NCI-H2196 treated with DMSO at 0.1 percent for 48 hours (cell line): Measurements from ENCODE around the gene GADD45G.
A peak's percentile ranks its signal among the peaks of the same experiment; 100 is the strongest.

Experiments
- DNase-seq: peaks from one replicate; lab custom pipeline; 2025; ENCODE audit not compliant: unreplicated experiment; lab: John Stamatoyannopoulos, UW

The GADD45G gene

GRCh38 chr9:89592213-89592815 is 12.5 kb upstream of the GADD45G start:
- no peak for DNase-seq

GRCh38 chr9:89592963-89593726 is 11.7 kb upstream of the GADD45G start:
- DNase-seq = no peak

DNA sequence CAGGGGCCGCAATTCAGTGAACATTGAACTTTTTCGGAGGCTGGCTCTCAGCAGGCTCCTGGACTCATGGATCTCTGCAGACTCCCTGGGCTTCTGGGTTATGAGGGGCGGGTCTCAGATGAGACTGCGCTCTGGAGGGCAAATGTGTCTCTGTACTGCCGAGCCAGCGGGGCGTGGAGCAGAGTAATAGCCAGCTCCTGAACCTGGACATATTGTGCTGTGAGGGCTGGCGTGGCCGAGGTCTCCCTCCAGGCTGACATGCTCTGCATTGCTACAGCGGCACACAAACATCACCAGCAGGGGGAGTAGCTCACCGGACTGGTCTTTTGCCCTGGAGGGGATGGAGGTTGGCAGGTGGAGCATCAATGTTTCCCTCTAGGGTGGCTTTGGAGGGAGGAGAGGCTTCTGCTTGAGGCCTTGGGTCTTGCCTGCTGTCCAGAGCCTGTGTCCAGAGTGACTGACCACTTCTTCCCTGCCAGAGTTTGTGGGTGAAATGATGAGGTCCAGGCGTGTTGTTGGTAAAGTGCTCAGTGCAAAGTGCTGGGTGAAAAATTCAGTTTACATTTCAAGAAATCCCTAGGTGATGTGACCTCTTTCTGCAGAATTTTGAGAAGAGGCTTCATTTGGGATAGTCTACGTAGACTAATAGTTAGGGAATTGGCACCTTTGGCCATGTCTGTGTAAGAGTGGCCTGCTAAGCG is 10.9 kb upstream of the GADD45G start:
- DNase-seq = no peak

DNA sequence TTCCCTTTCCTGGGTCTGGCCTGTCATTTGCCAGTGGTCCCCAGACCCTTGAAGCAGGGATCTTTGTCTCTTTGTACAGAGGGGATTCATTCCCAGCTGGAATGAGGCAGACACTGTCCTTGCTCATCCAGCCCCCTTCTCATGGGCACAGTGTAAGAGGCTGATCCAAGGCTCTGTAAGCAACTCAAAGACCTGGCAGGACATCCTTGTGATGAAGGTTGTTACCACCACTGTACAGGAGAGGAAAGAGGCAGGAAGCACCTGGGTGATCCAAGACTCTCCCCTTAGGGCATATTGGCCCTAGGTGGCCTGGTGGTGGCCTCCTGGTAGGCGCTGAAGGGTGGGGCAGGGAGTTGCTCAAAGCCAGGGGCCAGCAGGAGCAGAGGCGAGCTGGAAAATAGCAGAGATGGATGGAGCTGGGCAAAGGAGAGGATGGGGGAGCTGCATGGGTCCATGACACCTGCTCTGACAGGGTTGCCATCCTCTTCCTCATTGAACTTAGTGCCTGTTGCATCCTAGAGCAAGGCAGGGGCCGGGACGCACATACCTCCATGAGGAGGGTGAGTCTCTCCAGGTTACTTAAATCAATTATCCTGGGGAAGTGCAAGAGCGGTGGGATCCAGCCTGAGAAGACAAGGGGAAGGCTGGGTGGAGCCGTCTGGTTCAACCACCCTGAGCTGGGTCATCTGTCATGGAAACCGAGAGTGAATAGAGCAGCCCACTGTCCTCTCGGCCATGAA is 9.8 kb upstream of the GADD45G start:
- DNase-seq = no peak

DNA sequence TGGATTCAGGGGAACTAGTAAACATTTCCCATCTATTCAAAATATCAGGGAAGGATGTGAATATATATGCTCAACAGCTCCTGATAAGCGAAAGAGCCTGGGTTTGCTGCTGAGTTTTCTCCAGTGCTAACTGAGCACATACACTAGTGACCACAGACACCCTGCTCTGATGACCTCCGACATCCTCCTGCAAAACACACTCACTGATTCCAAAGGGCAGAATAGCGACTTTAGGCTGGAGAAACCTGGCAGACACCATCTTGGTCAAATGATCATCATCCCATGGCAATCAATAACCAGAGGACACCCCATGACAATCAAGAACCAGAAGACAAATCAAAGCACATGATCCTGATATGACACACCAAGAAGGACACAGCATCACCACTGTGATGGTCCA is 9.2 kb upstream of the GADD45G start:
- no peak for DNase-seq

DNA sequence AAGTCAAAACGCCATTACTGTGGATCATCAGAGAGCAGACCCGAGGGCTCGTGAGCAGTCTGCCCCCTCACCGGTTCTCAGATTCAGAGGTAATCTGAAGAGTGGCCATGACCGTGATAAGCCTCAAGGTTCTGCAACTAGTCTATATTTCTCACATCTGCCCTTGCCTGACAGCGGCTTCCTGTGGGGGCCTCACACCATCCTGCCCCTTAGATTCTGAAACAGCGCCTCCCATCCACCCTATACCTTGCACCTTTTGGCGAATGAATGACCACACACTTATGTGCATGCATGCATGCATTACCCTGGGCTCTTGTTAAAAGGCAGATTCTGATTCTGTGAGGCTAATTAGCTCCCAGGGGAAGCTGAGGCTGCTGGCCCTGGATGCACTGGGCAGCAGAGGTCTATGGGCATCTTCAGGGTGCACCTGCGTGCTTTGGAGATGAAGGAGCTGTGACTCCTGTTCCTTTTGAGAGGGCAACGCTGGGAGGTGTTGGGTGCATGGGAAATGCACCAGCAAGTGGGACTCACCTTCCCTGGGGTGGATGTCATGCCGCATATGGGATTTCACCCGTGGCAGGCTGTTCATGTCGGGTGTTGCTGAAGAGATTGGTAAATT is 7.8 kb upstream of the GADD45G start:
- no peak for DNase-seq

DNA sequence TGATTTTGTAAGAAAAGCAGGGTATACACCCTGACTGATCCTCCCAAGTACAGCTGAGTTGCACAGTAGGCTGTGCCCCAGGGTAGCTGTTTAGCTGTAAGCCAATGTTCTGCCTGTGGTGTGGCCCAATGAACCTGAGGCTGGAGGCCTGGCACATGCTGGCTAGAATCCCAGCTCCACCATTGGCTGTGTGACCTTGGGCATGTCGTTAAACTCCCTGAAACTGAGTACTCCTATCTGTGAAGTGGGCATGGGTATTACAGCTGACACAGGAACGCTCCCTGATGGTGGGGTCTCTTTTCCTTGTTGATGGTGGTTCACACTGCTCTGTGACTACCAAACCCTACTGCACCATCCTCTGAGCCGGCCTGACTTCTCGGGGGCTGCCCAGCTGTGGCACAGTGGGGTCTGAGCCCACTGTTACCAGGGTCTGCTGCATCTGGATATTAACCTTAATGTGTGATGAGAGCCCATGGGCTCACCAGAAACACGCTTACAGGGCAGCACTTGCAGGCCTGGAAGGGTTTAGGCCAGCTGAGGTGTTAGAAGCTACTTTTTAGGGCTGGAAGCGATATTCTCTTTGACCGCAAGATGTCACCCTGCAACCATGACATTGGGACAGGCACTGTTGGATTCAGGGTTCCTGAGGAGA is 7.0 kb upstream of the GADD45G start:
- DNase-seq = no peak

GRCh38 chr9:89598363-89598713 is 6.5 kb upstream of the GADD45G start:
- DNase-seq = no peak

- no peak for DNase-seq
These were observed 5.9 kb upstream of the GADD45G start for GRCh38 chr9:89598926-89599325.

DNA sequence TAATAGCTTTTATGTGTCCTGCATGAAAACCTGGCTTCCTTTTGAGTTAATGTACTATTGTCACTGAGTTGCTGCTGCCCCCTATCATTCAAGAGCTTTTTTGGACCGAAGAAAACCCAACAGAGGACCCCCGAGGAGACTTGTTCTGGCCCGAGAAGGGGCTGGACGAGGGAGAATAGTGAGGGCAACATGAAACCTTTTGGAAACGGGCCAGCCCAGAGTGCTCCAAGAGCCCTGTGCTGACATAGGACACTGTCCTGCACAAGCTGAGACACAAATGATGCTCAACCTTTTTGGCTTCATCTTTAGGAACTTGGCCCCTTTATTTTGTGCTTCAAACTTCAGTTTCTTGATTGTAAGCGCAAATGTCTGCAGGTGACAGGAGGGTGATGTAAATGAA is 4.0 kb upstream of the GADD45G start:
- no peak for DNase-seq

DNA sequence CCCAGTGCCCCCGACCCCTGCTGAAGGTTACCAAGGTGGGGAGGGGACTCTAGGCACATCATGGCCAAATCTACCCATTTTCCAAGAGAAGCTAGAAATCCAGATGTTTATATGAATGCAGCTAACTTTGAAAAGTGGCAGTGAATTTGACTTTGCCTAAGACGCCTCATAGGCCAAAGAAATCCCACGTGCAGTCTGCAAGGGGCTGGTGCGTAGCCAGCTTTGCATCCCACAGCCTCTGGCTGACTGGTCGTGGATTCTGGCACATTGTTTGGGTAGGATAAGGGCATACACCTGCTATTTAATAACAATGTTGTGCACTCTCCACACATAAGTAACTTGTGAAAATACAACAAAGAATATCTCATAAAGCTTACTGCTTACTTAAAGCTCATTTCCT is 3.5 kb upstream of the GADD45G start:
- no peak for DNase-seq

- no peak for DNase-seq
These were observed 2.8 kb upstream of the GADD45G start for GRCh38 chr9:89601856-89602562.

GRCh38 chr9:89602978-89603766 is 1.6 kb upstream of the GADD45G start:
- DNase-seq = peak; percentile 86

- DNase-seq = peak; percentile 80
These were observed 796 bp upstream of the GADD45G start for GRCh38 chr9:89603767-89604665.

- DNase-seq = no peak
These were observed 745 bp downstream of the GADD45G start for GRCh38 chr9:89605465-89606048.

DNA sequence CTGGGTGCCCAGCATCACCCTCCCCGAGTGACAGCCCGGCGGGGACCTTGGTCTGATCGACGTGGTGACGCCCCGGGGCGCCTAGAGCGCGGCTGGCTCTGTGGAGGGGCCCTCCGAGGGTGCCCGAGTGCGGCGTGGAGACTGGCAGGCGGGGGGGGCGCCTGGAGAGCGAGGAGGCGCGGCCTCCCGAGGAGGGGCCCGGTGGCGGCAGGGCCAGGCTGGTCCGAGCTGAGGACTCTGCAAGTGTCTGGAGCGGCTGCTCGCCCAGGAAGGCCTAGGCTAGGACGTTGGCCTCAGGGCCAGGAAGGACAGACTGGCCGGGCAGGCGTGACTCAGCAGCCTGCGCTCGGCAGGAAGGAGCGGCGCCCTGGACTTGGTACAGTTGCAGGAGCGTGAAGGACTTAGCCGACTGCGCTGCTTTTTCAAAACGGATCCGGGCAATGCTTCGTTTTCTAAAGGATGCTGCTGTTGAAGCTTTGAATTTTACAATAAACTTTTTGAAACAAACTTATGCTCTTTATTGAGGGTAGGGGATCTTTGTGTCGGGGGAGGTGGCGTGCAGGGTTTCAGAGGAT is 1.3 kb downstream of the GADD45G start:
- DNase-seq = peak; percentile 48

DNA sequence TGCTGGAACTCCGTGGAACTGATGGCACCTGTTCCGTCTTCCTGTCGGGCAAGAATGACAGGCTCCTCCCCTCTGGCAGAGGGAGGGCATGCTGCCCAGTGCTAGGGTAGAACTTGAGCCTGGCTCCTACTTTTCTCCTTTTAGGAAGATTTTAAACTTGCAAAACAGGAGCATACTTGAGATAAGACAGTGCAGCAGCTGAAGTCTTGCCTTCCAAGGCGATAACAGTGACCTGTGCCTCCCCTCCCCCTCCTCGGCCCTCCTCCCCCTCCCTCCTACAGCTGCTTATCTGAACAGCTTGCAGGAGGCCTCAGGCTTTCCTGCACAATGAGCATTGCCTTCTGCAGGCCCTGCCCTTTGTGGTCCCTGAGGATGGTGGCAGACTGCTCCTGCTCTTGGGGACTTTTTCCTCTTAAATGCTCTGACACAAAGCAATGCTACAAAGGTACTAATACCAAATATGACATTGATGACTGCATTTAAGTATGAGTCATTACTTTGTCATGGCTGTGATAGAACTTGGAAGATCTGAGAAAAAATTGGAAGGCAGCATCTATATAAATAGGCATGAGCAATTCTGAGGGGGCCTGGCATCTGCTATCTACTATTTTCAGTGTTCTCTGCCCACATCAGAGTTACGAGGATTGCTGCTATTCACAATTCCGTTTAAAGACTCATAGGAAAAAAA is 2.0 kb downstream of the GADD45G start:
- peak; percentile 52 for DNase-seq
